Type B pancreatic cell (in vitro differentiated cells): ENCODE measurements around the gene HPSE2. TPM values are rescaled to one million over a fixed set of nuclear protein-coding genes. Genes with fewer than 3 reads are reported as not detected.
"Not testable (repeated sequence)": the region's sequence is repeated elsewhere in the genome, so short reads cannot be mapped to it uniquely, and the experiment has no call there.

ENCODE experiments used
- DNase-seq: peaks from one replicate; pipeline ENCODE4 v3.0.0; 2021; ENCODE audit warnings: mixed read lengths; ENCODE audit not compliant: unreplicated experiment; ENCODE audit errors: extremely low spot score
- H3K27ac Mint-ChIP-seq: 2 replicates; pipeline ENCODE4 v1.8.0; 2021; ENCODE audit warnings: mild to moderate bottlenecking, mixed read lengths
- H3K27me3 Mint-ChIP-seq: 2 replicates; pipeline ENCODE4 v1.8.0; 2021; ENCODE audit warnings: mixed read lengths
- H3K36me3 Mint-ChIP-seq: 2 replicates; pipeline ENCODE4 v1.8.0; 2021; ENCODE audit warnings: mixed read lengths
- H3K4me1 Mint-ChIP-seq: one replicate; pipeline ENCODE4 v1.8.0; 2021; ENCODE audit warnings: mixed read lengths; ENCODE audit not compliant: unreplicated experiment
- H3K4me3 Mint-ChIP-seq: 2 replicates; pipeline ENCODE4 v1.8.0; 2021; ENCODE audit warnings: mild to moderate bottlenecking, mixed read lengths
- H3K9me3 Mint-ChIP-seq: 2 replicates; pipeline ENCODE4 v1.8.0; 2021; ENCODE audit warnings: mixed read lengths
- total RNA-seq: library from RNA; stranded (reverse); gene quantifications from 2 replicates; pipeline ENCODE4 v1.2.1, GENCODE V29; 2021; ENCODE audit warnings: low replicate concordance
- TF ChIP-seq, protein P1 (sequence below): fragments of 200-600 bp; sonication (generic); conservative IDR thresholded peaks from 2 replicates; pipeline ENCODE4 v1.5.0; 2021; ENCODE audit warnings: antibody characterized with exemption, mild to moderate bottlenecking

HPSE2 gene
- total RNA-seq, 1 donor from 2014 or later: 19.8 TPM

GRCh38 chr10:99143651-99144050, 92.0 kb downstream of the HPSE2 start:
- Mint-ChIP-seq H3K9me3 (no peaks in the 10 kb centered on the region), H3K36me3 (no peaks in the 10 kb centered on the region), H3K4me1 (peaks cover 4% of the 10 kb centered on the region), H3K27me3 (no peaks in the 10 kb centered on the region), H3K4me3 (no peak overlapping the region), H3K27ac (no peak overlapping the region)
- DNase-seq: no peak
- TF ChIP-seq, protein P1, sequence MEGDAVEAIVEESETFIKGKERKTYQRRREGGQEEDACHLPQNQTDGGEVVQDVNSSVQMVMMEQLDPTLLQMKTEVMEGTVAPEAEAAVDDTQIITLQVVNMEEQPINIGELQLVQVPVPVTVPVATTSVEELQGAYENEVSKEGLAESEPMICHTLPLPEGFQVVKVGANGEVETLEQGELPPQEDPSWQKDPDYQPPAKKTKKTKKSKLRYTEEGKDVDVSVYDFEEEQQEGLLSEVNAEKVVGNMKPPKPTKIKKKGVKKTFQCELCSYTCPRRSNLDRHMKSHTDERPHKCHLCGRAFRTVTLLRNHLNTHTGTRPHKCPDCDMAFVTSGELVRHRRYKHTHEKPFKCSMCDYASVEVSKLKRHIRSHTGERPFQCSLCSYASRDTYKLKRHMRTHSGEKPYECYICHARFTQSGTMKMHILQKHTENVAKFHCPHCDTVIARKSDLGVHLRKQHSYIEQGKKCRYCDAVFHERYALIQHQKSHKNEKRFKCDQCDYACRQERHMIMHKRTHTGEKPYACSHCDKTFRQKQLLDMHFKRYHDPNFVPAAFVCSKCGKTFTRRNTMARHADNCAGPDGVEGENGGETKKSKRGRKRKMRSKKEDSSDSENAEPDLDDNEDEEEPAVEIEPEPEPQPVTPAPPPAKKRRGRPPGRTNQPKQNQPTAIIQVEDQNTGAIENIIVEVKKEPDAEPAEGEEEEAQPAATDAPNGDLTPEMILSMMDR: no peak

GRCh38 chr10:99143011-99143410, 92.6 kb downstream of the HPSE2 start:
- no peak for DNase-seq
- no peaks in the 10 kb centered on the region for H3K36me3 Mint-ChIP-seq
- no peaks in the 10 kb centered on the region for H3K27me3 Mint-ChIP-seq
- no peak overlapping the region for H3K4me3 Mint-ChIP-seq
- peaks cover 4% of the 10 kb centered on the region for H3K4me1 Mint-ChIP-seq
- TF ChIP-seq, protein P1: no peak
- no peak overlapping the region for H3K27ac Mint-ChIP-seq
- H3K9me3 Mint-ChIP-seq: no peaks in the 10 kb centered on the region

DNA sequence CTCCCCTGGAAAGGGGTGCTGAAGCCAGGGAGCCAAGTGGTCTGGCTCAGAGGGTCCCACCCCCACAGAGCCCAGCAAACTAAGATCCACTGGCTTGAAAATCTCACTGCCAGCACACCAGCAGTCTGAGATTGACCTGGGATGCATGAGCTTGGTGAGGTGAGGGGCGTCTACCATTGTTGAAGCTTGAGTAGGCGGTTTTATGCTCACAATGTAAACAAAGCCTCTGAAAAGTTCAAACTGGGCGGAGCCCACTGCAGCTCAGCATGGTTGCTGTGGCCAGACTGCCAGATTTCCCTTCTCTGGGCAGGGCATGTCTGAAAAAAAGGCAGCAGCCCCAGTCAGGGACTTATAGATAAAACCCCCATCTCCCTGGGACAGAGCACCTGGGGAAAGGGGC, 102.8 kb downstream of the HPSE2 start:
- DNase-seq, H3K36me3 Mint-ChIP-seq, H3K4me3 Mint-ChIP-seq, H3K4me1 Mint-ChIP-seq, H3K9me3 Mint-ChIP-seq, H3K27ac Mint-ChIP-seq, H3K27me3 Mint-ChIP-seq: not testable (repeated sequence)

DNA sequence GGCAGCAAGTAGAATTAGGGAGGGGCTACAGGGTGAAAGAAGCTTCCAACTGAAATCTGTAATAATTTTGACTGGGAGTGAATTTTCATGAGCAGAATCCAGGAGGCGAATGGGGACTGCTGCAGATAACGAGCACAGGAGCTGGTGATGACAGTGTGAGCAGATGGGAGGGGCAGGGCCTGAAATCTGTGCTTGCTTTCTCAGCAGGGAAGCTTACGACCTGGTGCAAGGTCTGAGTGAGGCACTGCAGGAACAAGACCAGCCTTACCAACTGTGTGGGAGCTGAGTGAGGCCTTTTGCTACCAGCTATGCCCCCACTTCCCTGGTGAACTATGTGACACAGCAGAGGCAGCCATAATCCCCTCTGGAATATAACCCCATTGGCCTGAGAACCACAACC, 109.8 kb downstream of the HPSE2 start:
- H3K27ac Mint-ChIP-seq: no peak overlapping the region
- no peak overlapping the region for H3K4me3 Mint-ChIP-seq
- H3K36me3 Mint-ChIP-seq: no peaks in the 10 kb centered on the region
- no peaks in the 10 kb centered on the region for H3K4me1 Mint-ChIP-seq
- TF ChIP-seq, protein P1: no peak
- H3K9me3 Mint-ChIP-seq: peaks cover 19% of the 10 kb centered on the region
- H3K27me3 Mint-ChIP-seq: no peaks in the 10 kb centered on the region
- DNase-seq: no peak

- no peak overlapping the region for H3K27ac Mint-ChIP-seq
- H3K4me3 Mint-ChIP-seq: no peak overlapping the region
- no peaks in the 10 kb centered on the region for H3K27me3 Mint-ChIP-seq
- H3K9me3 Mint-ChIP-seq: peaks cover 23% of the 10 kb centered on the region
- TF ChIP-seq, protein P1: no peak
- no peaks in the 10 kb centered on the region for H3K4me1 Mint-ChIP-seq
- DNase-seq: no peak
- no peaks in the 10 kb centered on the region for H3K36me3 Mint-ChIP-seq
Observed at GRCh38 chr10:99124376-99124775, 111.3 kb downstream of the HPSE2 start.

- no peak overlapping the region for H3K27ac Mint-ChIP-seq
- TF ChIP-seq, protein P1: no peak
- DNase-seq: no peak
- peaks cover 24% of the 10 kb centered on the region for H3K9me3 Mint-ChIP-seq
- H3K4me1 Mint-ChIP-seq: no peaks in the 10 kb centered on the region
- no peaks in the 10 kb centered on the region for H3K36me3 Mint-ChIP-seq
- H3K4me3 Mint-ChIP-seq: no peak overlapping the region
- H3K27me3 Mint-ChIP-seq: no peaks in the 10 kb centered on the region
Observed at GRCh38 chr10:99123851-99124250, 111.8 kb downstream of the HPSE2 start.
